ENCODE results near the gene TYMS. TPM values are rescaled to one million over a fixed set of nuclear protein-coding genes. Genes with fewer than 3 reads are reported as not detected.

The TYMS gene
- total and polyA plus RNA-seq, 9 of the 15 experiments (the other 6 are each of a cell fraction or from before 2014, with no cell fraction given): 69.1 to 409 (median 175) TPM

DNA sequence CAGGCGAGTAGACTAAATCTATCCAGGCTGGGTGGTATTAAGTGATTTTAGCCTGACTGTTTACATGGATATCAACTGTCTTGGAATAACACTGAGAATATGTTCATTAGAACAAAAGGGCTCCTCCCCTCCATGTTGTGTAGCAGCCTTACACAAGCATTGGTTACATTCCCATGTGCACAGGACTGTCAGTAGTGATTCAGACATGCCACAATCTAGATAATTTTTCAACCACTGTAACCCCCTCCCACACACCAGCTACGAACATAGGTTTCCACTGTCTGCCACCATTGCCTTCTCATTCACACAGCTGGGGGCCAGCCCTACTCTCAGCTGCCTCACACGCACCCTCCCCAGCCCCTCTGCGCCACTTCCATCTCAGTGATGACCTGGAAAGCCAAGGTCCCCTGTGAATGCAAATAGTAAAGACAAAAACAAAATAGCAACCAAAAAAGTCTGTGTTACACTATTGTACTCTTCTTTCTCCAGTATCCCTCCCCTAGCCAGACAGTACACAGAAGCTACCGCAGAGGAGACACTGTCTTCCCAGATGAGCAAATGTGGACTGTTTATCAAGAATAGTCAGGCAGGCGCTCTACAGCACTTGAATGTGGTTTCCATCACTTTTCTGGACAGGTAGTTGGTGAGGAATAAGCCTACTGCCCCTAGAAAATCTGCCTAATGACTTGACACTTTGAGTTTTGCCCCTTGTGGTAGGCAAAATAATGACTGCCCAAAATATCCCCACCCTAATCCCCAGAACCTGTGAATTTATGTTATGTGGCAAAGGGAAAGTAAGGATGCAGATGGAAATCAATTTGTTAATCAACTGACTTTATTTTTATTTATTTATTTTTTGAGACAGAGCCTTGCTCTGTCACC, 27.9 kb upstream of the TYMS start (continued):
- TF ChIP-seq ZNF143 (CRISPR knock-in tag; IDR thresholded peaks at IDR 0.05) (no peak), FIP1L1 (IDR thresholded peaks at IDR 0.05; ENCODE audit: low read depth, low read length, poor library complexity, severe bottlenecking) (no peak), ELF1 (tag; IDR thresholded peaks at IDR 0.05) (no peak), BRD9 (IDR thresholded peaks at IDR 0.05; ENCODE audit: low read depth, partially characterized antibody) (no peak), KAT8 (IDR thresholded peaks at IDR 0.05; ENCODE audit: low read depth) (no peak), ZNF589 (CRISPR knock-in tag; IDR thresholded peaks at IDR 0.05; ENCODE audit: low read depth) (no peak), POLR2AphosphoS5 (IDR thresholded peaks at IDR 0.05; ENCODE audit: control insufficient read depth, insufficient read depth, low read depth, low read length) (no peak), ZNF76 (CRISPR knock-in tag; IDR thresholded peaks at IDR 0.05; ENCODE audit: borderline replicate concordance) (no peak), THRAP3 (IDR thresholded peaks at IDR 0.05; ENCODE audit: borderline replicate concordance) (no peak), GATAD2A (IDR thresholded peaks at IDR 0.05) (no peak), ZKSCAN1 (IDR thresholded peaks at IDR 0.05; ENCODE audit: low read depth, low read length) (no peak), CBX5 (IDR thresholded peaks at IDR 0.05; ENCODE audit: borderline replicate concordance, low read depth) (no peak), IRF2 (CRISPR knock-in tag; IDR thresholded peaks at IDR 0.05) (no peak)
- TF ChIP-seq, protein P1, sequence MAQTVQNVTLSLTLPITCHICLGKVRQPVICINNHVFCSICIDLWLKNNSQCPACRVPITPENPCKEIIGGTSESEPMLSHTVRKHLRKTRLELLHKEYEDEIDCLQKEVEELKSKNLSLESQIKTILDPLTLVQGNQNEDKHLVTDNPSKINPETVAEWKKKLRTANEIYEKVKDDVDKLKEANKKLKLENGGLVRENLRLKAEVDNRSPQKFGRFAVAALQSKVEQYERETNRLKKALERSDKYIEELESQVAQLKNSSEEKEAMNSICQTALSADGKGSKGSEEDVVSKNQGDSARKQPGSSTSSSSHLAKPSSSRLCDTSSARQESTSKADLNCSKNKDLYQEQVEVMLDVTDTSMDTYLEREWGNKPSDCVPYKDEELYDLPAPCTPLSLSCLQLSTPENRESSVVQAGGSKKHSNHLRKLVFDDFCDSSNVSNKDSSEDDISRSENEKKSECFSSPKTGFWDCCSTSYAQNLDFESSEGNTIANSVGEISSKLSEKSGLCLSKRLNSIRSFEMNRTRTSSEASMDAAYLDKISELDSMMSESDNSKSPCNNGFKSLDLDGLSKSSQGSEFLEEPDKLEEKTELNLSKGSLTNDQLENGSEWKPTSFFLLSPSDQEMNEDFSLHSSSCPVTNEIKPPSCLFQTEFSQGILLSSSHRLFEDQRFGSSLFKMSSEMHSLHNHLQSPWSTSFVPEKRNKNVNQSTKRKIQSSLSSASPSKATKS (CRISPR knock-in tag; IDR thresholded peaks at IDR 0.05): no peak
- TF ChIP-seq, protein P2, sequence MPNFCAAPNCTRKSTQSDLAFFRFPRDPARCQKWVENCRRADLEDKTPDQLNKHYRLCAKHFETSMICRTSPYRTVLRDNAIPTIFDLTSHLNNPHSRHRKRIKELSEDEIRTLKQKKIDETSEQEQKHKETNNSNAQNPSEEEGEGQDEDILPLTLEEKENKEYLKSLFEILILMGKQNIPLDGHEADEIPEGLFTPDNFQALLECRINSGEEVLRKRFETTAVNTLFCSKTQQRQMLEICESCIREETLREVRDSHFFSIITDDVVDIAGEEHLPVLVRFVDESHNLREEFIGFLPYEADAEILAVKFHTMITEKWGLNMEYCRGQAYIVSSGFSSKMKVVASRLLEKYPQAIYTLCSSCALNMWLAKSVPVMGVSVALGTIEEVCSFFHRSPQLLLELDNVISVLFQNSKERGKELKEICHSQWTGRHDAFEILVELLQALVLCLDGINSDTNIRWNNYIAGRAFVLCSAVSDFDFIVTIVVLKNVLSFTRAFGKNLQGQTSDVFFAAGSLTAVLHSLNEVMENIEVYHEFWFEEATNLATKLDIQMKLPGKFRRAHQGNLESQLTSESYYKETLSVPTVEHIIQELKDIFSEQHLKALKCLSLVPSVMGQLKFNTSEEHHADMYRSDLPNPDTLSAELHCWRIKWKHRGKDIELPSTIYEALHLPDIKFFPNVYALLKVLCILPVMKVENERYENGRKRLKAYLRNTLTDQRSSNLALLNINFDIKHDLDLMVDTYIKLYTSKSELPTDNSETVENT (CRISPR knock-in tag; IDR thresholded peaks at IDR 0.05): no peak
- TF ChIP-seq, protein P3, sequence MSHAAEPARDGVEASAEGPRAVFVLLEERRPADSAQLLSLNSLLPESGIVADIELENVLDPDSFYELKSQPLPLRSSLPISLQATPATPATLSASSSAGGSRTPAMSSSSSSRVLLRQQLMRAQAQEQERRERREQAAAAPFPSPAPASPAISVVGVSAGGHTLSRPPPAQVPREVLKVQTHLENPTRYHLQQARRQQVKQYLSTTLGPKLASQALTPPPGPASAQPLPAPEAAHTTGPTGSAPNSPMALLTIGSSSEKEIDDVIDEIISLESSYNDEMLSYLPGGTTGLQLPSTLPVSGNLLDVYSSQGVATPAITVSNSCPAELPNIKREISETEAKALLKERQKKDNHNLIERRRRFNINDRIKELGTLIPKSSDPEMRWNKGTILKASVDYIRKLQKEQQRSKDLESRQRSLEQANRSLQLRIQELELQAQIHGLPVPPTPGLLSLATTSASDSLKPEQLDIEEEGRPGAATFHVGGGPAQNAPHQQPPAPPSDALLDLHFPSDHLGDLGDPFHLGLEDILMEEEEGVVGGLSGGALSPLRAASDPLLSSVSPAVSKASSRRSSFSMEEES (CRISPR knock-in tag; IDR thresholded peaks at IDR 0.05): no peak
- TF ChIP-seq, protein P4, sequence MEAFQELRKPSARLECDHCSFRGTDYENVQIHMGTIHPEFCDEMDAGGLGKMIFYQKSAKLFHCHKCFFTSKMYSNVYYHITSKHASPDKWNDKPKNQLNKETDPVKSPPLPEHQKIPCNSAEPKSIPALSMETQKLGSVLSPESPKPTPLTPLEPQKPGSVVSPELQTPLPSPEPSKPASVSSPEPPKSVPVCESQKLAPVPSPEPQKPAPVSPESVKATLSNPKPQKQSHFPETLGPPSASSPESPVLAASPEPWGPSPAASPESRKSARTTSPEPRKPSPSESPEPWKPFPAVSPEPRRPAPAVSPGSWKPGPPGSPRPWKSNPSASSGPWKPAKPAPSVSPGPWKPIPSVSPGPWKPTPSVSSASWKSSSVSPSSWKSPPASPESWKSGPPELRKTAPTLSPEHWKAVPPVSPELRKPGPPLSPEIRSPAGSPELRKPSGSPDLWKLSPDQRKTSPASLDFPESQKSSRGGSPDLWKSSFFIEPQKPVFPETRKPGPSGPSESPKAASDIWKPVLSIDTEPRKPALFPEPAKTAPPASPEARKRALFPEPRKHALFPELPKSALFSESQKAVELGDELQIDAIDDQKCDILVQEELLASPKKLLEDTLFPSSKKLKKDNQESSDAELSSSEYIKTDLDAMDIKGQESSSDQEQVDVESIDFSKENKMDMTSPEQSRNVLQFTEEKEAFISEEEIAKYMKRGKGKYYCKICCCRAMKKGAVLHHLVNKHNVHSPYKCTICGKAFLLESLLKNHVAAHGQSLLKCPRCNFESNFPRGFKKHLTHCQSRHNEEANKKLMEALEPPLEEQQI (IDR thresholded peaks at IDR 0.05): no peak
- TF ChIP-seq, protein P5, sequence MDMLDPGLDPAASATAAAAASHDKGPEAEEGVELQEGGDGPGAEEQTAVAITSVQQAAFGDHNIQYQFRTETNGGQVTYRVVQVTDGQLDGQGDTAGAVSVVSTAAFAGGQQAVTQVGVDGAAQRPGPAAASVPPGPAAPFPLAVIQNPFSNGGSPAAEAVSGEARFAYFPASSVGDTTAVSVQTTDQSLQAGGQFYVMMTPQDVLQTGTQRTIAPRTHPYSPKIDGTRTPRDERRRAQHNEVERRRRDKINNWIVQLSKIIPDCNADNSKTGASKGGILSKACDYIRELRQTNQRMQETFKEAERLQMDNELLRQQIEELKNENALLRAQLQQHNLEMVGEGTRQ (CRISPR knock-in tag; IDR thresholded peaks at IDR 0.05): no peak
